GM12892 (cell line): ENCODE data around the gene SYN1.

Experiments
- POLR2AphosphoS5 ChIP-seq: IDR thresholded peaks from 2 replicates; pipeline ENCODE4 v1.6.1; 2011; ENCODE audit warnings: low read depth, low read length, control low read depth
- TAF1 ChIP-seq: IDR thresholded peaks from 2 replicates; pipeline ENCODE4 v1.6.1; 2011; ENCODE audit warnings: low read depth, mild to moderate bottlenecking, control low read depth, low read length, borderline replicate concordance

- TF ChIP-seq POLR2AphosphoS5 (no peak), TAF1 (no peak)
Observed at GRCh38 chrX:47659421-47659726, 39.7 kb upstream of the SYN1 start.
